GM12892 (cell line): ENCODE results near the gene CRTC1.

ENCODE experiments used
- POLR2A ChIP-seq: IDR thresholded peaks from 2 replicates; pipeline ENCODE4 v1.6.1; 2011; ENCODE audit warnings: low read depth, low read length, control low read depth
- POLR2AphosphoS5 ChIP-seq: IDR thresholded peaks from 2 replicates; pipeline ENCODE4 v1.6.1; 2011; ENCODE audit warnings: low read depth, low read length, control low read depth
- TAF1 ChIP-seq: IDR thresholded peaks from 2 replicates; pipeline ENCODE4 v1.6.1; 2011; ENCODE audit warnings: low read depth, mild to moderate bottlenecking, control low read depth, low read length, borderline replicate concordance

GRCh38 chr19:18654469-18654868 is 29.0 kb upstream of the CRTC1 start:
- TF ChIP-seq POLR2A = no peak
- TF ChIP-seq TAF1 = no peak
- TF ChIP-seq POLR2AphosphoS5 = no peak
